ACHN (cell line): Measurements from ENCODE around the gene ZNF331.

Experiments used
- DNase-seq: peaks from one replicate; pipeline ENCODE4 v3.0.0-alpha.2; 2015
- in situ Hi-C: cut with HindIII; loops from 2 replicates; pipeline ENCODE4 v1.10.0; 2017; ENCODE audit warnings: low sequenced_read_pairs, low pct_ligation_motif_present, low pct_unique_long_range_greater_than_20kb

ZNF331 gene

DNA sequence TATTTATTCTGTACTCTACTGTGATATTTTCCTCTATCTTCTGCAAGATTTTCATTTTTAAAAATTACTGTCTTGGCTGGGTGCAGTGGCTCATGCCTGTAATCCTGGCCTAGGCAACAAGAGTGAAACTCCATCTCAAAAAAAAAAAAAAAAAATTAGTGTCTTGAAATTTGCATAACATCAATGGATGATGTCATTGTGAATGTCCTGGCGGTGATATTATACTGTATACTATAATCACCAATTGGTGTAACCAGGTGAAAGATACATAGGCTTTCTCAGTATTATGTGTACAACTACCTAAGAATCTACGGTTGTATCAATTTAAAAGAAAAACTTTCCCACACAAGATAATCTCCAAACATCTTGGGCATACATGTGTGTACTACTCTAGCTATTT, 15.2 kb downstream of the ZNF331 start:
- DNase-seq: no peak
- in situ Hi-C loops: no loop called here

DNA sequence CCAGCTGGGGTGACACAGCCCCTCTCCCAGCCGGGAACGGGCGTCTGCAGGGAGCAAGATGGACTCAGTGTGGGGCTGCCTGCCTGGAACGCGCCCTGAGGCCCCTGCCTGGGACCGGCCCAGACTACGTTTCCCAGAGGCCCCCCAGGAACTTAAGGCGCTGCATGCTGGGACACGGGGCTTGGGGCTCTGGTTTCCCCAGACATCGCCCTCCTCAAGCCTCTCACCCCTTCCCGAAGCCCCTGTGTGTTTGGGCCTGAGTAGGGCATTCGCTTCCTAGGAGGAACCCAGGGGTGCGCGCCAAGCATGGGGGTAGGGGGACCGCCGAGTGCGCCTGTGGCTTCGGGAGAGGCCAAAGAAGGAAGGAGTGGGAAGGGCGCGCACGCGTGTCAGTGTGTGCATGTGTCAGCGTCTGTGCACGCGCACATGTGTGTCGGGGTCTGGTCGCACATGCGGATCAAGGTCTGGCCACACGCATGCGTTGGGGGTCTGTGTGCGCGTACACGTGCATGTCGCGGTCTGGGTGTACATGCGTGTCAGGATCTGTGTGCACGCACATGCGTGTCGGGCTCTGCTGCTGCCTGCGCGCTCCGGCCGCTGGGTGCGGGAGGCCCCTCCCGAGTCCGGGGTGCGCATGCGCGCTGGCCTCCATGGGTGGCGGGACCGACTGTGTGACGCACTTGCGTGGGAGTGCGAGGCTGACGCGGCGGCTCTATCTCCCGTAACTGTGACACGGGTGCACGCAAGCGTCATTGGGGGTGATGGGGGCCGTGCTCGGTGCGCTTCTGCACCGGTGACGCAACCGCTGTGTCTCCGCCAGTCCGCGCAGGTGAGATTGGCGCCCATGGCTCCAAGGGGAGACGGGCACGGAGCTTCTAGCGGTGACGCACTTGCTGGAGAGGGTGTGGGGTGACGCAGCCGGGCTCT, 16.2 kb downstream of the ZNF331 start:
- no peak for DNase-seq
- in situ Hi-C loops: no loop called here

DNA sequence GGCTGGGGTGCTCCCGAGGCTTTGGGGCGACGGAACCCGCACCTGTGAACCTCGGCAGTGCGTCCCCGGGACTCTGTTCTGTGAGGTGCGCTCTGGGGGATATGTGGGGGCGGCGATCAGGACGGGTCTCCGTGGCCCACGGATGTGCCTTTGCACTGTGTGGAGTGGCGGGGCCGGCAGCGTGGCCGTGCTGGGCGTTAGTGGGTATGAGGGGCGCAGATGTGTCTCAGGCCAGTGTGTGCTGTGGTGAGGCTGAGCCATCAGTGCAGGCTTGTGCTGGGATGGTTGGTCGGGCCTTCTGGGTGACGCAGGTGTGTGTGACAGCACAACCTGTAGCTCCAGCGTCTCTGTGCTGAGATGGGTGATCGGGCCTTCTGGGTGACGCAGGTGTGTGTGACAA, 16.9 kb downstream of the ZNF331 start:
- in situ Hi-C loops: no loop called here
- no peak for DNase-seq

DNA sequence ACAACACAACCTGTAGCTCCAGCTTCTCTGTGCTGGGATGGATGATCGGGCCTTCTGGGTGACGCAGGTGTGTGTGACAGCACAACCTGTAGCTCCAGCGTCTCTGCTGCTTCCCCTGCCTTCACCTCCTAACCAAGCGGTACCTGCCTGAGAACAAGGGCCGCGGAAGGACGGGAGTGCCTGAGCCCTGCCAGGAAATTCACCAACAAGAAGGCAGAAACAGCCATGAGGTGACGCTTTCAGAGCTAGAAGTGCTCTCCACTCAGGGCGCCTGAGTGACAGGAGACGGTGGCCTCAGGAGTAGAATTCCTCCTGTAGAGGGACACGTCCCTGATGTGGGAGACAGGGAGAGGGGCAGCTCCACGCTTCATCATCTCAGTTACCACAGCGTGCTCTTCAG, 17.4 kb downstream of the ZNF331 start:
- in situ Hi-C loops: no loop called here

DNA sequence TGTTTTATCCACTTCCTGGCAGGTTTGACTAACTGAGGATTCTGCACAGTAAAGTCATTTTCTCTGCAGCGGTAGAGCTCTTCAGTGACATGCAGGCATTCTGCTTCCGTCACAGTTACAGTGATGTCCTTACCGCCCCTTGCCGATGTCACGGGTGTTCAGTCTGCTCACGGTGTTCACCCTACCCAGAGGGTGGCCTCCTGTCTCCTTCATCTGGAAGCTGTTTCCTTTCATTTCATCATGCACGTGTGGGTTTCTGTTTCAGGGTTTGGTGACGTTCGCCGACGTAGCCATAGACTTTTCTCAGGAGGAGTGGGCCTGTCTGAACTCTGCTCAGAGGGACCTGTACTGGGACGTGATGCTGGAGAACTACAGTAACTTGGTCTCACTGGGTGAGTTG, 33.4 kb downstream of the ZNF331 start:
- no peak for DNase-seq
- in situ Hi-C loops: no loop called here

More for the DNA sequence above, 17.4 kb downstream of the ZNF331 start:
- no peak for DNase-seq

DNA sequence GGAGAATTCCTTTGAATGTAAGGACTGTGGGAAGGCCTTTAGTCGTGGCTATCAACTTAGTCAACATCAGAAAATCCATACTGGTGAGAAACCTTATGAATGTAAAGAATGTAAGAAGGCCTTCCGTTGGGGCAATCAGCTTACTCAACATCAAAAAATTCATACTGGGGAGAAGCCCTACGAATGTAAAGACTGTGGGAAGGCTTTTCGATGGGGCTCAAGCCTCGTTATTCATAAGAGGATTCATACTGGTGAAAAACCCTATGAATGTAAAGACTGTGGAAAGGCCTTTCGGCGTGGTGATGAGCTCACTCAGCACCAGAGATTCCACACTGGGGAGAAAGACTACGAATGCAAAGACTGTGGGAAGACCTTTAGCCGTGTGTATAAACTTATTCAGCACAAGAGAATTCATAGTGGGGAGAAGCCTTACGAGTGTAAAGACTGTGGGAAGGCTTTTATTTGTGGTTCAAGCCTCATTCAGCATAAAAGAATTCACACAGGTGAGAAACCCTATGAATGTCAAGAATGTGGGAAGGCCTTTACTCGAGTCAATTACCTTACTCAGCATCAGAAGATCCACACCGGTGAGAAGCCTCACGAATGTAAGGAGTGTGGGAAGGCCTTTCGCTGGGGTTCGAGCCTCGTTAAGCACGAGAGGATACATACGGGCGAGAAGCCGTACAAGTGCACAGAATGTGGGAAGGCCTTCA, 39.2 kb downstream of the ZNF331 start:
- in situ Hi-C loops: no loop called here
- DNase-seq: no peak

DNA sequence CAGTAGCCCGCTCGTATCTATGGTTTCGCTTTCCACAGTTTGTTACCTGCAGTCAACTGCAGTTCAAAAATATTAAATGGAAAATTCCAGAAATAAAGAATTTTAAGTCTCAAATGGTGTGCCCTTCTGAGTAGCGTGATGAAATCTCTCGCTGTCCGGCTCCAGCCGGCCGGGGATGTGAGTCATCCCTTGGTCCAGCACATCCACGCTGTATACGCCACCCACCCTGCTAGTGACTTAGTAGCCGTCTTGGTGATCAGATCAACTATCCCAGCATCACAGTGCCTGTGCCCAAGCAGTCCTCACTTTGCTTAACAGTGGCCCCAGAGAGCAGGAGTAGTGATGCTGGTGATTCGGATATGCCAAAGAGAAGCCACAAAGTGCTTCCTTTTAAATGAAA, 40.0 kb downstream of the ZNF331 start:
- in situ Hi-C loops: no loop called here

DNA sequence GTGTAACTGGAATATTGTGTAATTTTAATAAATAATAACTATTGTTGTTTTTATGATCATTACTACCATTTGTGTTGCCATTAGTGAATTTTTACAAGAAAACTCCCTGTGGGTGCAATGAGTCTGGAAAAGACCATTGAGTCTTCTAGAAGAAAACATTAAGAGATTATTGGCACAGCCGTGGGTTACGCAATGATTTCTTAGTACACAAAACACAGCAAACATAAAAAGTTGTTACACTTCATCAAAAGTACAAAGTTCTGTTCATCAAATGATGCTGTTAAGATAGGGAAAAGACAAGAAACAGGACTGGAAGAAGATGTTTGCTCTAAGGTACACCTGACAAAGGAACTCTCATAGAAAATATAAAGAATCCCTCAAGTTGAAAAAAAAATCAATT, 41.6 kb downstream of the ZNF331 start:
- in situ Hi-C loops: no loop called here
- no peak for DNase-seq

More for the DNA sequence above, 40.0 kb downstream of the ZNF331 start:
- DNase-seq: no peak

DNA sequence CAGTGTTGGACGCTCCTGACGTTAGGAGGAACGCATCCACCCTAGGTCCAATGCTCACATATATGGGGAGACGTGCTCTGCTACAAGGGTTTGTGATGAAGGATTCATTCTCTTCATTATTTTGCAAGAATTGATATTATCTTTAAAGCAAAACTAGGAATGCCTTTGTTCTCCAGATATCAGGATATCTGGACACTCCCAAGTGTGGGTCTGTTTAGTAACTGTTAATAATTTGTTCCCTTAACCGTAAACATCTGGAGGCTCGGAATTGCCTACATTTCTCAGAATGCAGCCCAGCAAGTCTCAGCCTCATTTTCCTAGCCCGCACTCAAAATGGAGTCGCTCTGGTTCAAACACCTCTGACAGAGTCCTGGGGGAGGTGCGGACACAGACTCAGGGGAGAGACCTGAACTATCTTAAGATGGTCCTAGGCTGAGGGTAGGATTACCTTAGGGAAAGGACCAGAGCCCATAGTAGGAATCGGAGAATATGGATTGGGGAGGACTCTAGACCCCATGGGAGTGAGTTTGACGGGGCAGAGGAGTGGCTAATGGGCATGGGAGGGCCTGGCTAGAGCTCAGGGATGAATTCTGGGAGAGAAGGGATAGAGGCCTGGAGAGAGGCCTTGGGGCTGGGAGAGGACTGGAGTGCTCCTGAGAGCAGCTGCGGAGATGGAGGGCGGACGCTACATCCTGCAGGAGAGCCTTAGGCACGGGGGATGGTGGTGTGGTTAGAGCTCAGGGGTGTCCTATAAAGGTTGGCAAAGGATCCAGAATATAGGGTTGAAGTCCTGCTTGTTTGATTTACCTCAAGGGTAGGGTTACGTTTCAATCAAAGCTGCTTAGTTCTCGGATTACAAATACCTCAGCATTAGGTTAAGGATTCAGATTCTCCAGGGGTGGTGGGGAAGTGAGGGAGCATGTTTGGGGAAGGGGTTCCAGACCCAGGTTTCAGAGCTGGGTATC, 43.2 kb downstream of the ZNF331 start:
- no peak for DNase-seq
- in situ Hi-C loops: no loop called here

DNA sequence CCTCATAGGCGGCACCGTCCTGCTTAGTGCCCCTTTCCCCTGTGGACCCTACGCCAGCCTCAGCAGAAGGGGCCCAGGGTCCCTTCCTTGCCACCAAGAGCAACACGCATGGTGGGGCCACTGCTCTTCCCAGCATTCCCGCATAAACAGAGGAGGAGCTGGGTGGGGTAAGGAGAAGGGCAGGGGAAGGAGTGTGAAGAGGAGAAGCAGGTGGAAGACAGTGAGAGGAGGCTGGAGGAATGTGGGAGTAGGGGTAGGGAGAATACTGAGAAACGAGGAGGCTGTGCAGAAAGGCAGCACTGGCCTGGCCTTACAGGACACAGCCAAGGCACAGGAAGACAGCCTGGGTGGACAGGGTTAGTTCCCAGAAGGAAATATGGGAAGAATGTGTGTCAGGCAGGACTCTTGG, 43.9 kb downstream of the ZNF331 start:
- no peak for DNase-seq
- in situ Hi-C loops: no loop called here

DNA sequence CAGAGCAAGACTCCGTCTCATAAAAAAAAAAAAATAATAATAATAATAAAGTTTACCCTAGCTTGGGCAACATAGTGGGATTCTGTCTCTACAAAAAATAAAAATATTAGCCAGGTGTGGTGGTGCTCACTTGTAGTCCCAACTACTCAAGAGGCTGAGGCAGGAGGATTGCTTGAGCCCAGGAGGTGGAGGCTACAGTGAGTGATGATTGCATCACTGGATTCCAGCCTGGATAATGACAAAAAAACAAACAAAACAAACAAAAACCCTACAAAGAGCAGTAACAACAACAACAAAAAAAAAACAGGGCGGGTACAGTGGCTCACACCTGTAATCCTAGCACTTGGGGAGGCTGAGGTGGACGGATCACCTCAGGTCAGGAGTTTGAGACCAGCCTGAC, 45.2 kb downstream of the ZNF331 start:
- DNase-seq: no peak
- in situ Hi-C loops: no loop called here

DNA sequence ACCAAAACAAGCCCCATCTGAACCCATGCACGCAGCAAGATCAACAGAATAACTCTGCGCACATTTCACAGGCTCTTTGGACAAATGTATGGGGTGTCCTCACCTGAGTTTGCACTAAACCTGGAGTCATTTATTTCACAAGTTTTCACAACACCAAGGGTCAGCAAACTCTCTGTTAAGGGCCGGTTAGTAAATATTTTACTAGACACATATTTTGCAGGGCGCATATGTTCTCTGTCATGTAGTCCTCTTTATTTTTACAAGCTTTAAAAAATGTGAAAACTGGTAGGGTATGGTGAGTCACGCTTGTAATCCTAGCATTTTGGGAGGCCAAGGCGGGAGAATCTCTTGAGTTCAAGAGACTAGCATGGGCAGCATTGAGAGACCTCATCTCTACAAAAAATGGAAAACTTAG, 48.3 kb downstream of the ZNF331 start:
- DNase-seq: no peak
- in situ Hi-C loops: no loop called here

DNA sequence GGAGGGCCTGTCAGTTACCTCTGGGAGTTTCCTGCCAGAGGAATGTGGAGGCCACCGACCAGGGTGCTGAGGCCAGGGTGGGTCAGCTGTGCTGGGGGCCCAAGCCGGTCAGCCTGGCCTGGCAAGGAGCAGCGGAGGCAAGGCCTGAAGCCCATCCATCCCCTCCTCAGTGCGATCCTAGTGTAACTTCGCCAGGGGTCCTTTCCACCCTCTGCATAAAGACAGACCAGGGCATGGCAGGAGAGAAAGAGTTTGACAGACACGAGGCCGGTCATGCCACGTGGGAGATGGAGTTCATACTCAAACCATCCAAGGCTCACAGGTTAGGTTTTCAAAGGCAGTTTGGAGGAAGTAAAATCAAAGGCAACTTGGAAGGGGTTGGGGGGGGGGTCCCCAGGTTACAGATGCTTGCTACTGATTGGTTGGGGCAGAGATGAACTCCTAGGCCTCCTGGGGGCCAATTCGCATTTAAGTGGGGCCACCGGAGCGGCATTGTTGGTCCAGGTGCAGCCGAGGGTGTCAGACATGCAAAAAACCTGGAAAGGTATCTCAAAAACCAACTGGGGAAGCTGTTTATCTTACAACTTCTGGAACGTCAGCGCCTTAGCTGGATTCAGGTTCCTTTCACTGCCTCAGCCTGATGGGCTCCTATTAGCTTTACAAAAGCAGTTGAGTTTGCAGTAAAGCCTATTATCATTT, 57.0 kb downstream of the ZNF331 start:
- in situ Hi-C loops: no loop called here
- no peak for DNase-seq

DNA sequence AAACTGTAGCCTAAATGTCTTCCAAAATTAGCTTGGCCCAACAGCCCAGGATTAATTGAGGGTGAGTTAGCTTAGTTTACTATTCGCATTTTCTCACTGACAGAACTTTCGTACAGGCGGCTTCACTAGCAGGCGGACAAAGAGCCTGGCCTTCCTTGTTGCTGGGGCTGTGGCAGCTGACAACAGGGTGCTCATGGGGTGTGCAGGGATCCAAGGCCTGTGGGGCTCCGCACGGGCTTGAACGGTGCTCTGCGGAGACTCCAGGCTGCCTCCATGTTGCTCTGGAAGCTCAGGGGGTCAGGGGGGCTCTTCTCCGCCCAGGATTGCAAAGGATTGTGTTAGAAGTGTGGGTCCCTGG, 57.5 kb downstream of the ZNF331 start:
- in situ Hi-C loops: no loop called here
- DNase-seq: no peak

DNA sequence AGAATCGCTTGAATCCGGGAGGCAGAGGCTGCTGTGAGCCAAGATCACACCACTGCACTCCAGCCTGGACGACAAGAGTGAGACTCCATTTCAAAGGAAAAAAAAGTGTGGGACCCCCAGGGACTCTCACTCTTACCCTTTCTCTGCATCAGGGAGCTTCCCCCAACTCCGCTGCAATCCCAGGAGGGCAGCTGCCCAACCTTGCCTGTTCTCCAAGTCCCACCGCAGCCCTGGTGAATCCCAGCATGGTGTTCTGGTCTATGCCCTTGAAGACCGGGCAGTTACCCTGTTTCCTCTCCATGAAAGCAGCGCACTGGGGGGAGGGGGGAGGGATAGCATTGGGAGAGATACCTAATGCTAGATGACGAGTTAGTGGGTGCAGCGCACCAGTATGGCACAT, 58.1 kb downstream of the ZNF331 start:
- in situ Hi-C loops: no loop called here
- no peak for DNase-seq

DNA sequence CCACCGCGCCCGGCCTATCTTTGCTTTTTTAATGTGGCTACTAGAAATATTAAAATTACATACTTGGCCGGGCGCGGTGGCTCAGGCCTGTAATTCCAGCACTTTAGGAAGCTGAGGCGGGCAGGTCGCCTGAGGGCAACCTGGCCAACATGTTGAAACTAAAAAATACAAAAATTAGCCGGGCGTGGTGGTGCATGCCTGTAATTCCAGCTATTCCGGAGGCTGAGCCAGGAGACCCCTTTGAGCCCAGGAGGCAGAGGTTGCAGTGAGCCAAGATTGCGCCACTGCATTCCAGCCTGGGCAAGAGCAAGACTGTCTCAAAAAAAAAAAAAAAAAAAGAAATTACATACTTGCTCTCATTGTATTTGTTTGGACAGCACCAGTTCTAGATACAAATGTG, 59.1 kb downstream of the ZNF331 start:
- in situ Hi-C loops: no loop called here

DNA sequence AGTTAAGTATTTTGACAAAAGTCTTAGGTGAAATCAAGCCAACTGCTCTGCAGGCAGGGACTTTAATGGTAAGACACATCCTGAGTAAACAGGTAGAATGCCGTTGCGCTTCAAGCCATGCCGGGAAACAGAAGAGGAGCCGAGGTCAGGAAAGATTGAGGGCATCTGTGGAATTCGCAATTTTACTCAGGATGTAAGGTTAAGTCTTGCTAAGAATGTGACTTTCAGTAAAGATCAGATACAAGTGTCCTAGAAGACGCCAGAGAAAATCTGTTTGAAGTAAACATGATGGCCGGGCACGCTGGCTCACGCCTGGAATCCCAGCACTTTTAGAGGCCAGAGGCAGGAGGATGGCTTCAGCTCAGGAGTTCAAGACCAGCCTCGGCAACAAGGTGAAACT, 60.4 kb downstream of the ZNF331 start:
- in situ Hi-C loops: no loop called here

More for the DNA sequence above, 59.1 kb downstream of the ZNF331 start:
- no peak for DNase-seq

DNA sequence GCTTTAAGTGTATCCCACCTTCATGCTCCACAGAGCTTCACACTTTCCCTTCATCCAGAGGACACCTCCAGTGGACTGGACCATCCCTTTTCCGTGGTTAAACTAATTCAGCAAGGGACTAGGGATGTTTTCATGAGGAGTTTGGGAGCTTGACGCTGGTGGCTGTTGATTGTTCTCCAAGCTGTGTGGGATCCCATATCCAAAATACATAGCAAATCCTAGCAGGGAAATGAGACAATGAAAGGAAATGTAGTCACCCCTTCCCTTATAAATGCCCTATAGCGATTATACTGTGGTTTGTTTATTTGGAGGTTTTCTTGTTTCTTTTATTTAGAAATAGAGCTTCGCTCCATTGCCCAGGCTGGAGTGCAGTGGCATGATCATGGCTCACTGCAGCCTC, 62.3 kb downstream of the ZNF331 start:
- in situ Hi-C loops: no loop called here
- DNase-seq: no peak

More for the DNA sequence above, 60.4 kb downstream of the ZNF331 start:
- DNase-seq: no peak
